Osteocyte (in vitro differentiated cells): ENCODE measurements around the gene FANK1. TPM values are rescaled to one million over a fixed set of nuclear protein-coding genes. Genes with fewer than 3 reads are reported as not detected.
"Not testable (repeated sequence)": the region's sequence is repeated elsewhere in the genome, so short reads cannot be mapped to it uniquely, and the experiment has no call there.

Experiments used
- DNase-seq: peaks from one replicate; pipeline ENCODE4 v3.0.0; 2021; ENCODE audit warnings: mixed read lengths; ENCODE audit not compliant: unreplicated experiment; ENCODE audit errors: extremely low spot score
- H3K27ac Mint-ChIP-seq: one replicate; pipeline ENCODE4 v1.8.0; 2021; ENCODE audit warnings: mild to moderate bottlenecking, mixed read lengths; ENCODE audit not compliant: unreplicated experiment
- H3K27me3 Mint-ChIP-seq: one replicate; pipeline ENCODE4 v1.8.0; 2021; ENCODE audit warnings: mixed read lengths; ENCODE audit not compliant: unreplicated experiment
- H3K36me3 Mint-ChIP-seq: one replicate; pipeline ENCODE4 v1.8.0; 2021; ENCODE audit warnings: mixed read lengths; ENCODE audit not compliant: unreplicated experiment
- H3K4me1 Mint-ChIP-seq: one replicate; pipeline ENCODE4 v1.8.0; 2021; ENCODE audit warnings: mixed read lengths; ENCODE audit not compliant: unreplicated experiment
- H3K4me3 Mint-ChIP-seq: one replicate; pipeline ENCODE4 v1.8.0; 2021; ENCODE audit warnings: mild to moderate bottlenecking, moderate library complexity, mixed read lengths; ENCODE audit not compliant: unreplicated experiment
- H3K9me3 Mint-ChIP-seq: one replicate; pipeline ENCODE4 v1.8.0; 2021; ENCODE audit warnings: mixed read lengths; ENCODE audit not compliant: unreplicated experiment
- CTCF ChIP-seq: fragments of 200-600 bp; sonication (generic); IDR thresholded peaks from 2 replicates; pipeline ENCODE4 v1.5.0; 2021; ENCODE audit warnings: antibody characterized with exemption, mild to moderate bottlenecking, moderate library complexity
- total RNA-seq: library from RNA; stranded (reverse); gene quantifications from 2 replicates; pipeline ENCODE4 v1.2.1, GENCODE V29; 2021

The FANK1 gene
- total RNA-seq, 1 donor from 2014 or later = 2.0 TPM

DNA sequence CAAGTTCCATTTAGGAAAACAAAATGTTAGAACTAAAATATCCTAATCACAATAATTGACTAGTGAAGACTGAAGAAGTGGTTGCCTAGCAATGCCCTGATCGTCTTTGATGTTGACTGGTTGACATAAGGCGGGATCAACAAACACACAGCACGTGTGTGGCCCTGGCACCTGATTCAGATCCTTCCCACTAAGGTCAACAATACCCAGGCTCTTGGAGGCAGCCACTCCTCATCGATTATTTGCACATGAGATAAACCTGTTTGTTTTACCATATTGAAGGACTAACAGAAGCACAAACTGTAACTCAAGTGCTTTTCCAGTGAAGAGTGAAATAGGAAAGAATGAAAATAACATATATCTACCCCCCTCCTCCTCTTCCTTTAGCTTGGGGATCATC, 15.6 kb downstream of the FANK1 start:
- no peaks in the 10 kb centered on the region for H3K36me3 Mint-ChIP-seq
- no peak for DNase-seq
- H3K9me3 Mint-ChIP-seq = no peaks in the 10 kb centered on the region
- no peak for TF ChIP-seq CTCF
- no peak overlapping the region for H3K4me3 Mint-ChIP-seq
- no peak overlapping the region for H3K27ac Mint-ChIP-seq
- H3K4me1 Mint-ChIP-seq = no peaks in the 10 kb centered on the region
- peaks cover 8% of the 10 kb centered on the region for H3K27me3 Mint-ChIP-seq

DNA sequence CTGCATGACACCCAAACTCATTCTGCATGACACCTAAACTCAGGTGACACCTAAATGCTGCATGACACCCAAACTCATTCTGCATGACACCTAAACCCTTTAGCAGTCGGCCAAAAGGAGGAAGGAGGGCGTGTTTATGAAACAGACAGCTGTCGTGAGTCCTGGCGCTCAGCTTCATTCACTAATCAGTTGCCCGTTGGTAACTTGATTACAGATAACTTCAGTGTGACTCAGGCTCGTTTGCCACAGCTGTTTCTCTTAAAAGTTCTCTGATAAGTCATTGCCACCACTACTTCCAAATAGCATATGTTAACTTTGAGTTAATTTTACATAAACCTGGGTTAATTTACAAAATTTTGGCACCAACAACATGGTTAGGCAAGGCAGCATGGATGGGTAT, 16.9 kb downstream of the FANK1 start:
- DNase-seq, H3K36me3 Mint-ChIP-seq, H3K27ac Mint-ChIP-seq, H3K4me1 Mint-ChIP-seq, H3K9me3 Mint-ChIP-seq, H3K27me3 Mint-ChIP-seq, H3K4me3 Mint-ChIP-seq: not testable (repeated sequence)

DNA sequence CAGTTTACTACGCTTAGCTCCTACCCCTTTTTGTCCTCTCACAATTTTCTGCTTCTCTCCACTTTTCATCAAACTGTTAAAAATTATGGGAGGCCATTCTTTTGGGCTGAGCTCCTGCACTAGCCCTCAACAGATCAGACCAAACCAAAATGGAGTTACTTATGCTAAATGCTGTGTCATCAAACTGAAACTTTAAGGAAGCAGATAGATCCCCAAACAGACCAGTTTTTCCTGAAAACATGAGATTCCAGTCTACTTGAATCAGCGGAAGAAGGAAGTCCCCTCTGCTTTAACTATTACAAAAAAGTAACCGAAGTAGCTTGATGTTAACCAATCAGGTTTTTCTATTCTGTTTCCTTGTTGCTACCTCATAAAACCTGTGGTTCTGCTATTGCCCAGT, 20.6 kb downstream of the FANK1 start:
- no peak for TF ChIP-seq CTCF

GRCh38 chr10:125917704-125918361, 21.5 kb downstream of the FANK1 start:
- not testable (repeated sequence) for H3K27ac Mint-ChIP-seq

More for the DNA sequence above, 20.6 kb downstream of the FANK1 start:
- Mint-ChIP-seq H3K9me3 (peaks cover 4% of the 10 kb centered on the region), H3K4me1 (peaks cover 3% of the 10 kb centered on the region), H3K27ac (no peak overlapping the region), H3K27me3 (peaks cover 7% of the 10 kb centered on the region), H3K4me3 (no peak overlapping the region), H3K36me3 (no peaks in the 10 kb centered on the region)
- DNase-seq = no peak

GRCh38 chr10:125921643-125922306, 25.4 kb downstream of the FANK1 start:
- not testable (repeated sequence) for H3K9me3 Mint-ChIP-seq, H3K27me3 Mint-ChIP-seq

More at GRCh38 chr10:125917704-125918361, 21.5 kb downstream of the FANK1 start:
- not testable (repeated sequence) for H3K4me3 Mint-ChIP-seq, H3K9me3 Mint-ChIP-seq, H3K36me3 Mint-ChIP-seq, H3K4me1 Mint-ChIP-seq, DNase-seq, H3K27me3 Mint-ChIP-seq

GRCh38 chr10:125925262-125925834, 29.0 kb downstream of the FANK1 start:
- no peak overlapping the region for H3K27ac Mint-ChIP-seq
- TF ChIP-seq CTCF = no peak
- no peaks in the 10 kb centered on the region for H3K36me3 Mint-ChIP-seq
- H3K4me1 Mint-ChIP-seq = peaks cover 3% of the 10 kb centered on the region
- no peaks in the 10 kb centered on the region for H3K9me3 Mint-ChIP-seq
- H3K27me3 Mint-ChIP-seq = peaks cover 16% of the 10 kb centered on the region
- H3K4me3 Mint-ChIP-seq = no peak overlapping the region
- DNase-seq = no peak

More at GRCh38 chr10:125921643-125922306, 25.4 kb downstream of the FANK1 start:
- not testable (repeated sequence) for DNase-seq, H3K4me3 Mint-ChIP-seq, H3K4me1 Mint-ChIP-seq, H3K27ac Mint-ChIP-seq, H3K36me3 Mint-ChIP-seq
